GM04504 (cell line): ENCODE measurements around the gene YDJC.
"Not testable (repeated sequence)": the region's sequence is repeated elsewhere in the genome, so short reads cannot be mapped to it uniquely, and the experiment has no call there.

Experiments
- DNase-seq: peaks from one replicate; pipeline ENCODE4 v3.0.0-alpha.2; 2012; ENCODE audit warnings: low read depth

The YDJC gene

GRCh38 chr22:21631025-21631424 is 1.2 kb upstream of the YDJC start:
- no peak for DNase-seq

GRCh38 chr22:21628386-21629254 is 1.2 kb downstream of the YDJC start:
- no peak for DNase-seq

GRCh38 chr22:21626735-21627469 is 2.9 kb downstream of the YDJC start:
- no peak for DNase-seq

- no peak for DNase-seq
These were observed 3.6 kb downstream of the YDJC start for GRCh38 chr22:21626073-21626734.

- no peak for DNase-seq
These were observed 4.7 kb downstream of the YDJC start for GRCh38 chr22:21624880-21625791.

GRCh38 chr22:21624120-21624879 is 5.5 kb downstream of the YDJC start:
- DNase-seq = no peak

GRCh38 chr22:21623648-21623970 is 6.2 kb downstream of the YDJC start:
- DNase-seq = no peak

- DNase-seq = no peak
These were observed 6.7 kb downstream of the YDJC start for GRCh38 chr22:21622919-21623647.

- no peak for DNase-seq
These were observed 7.6 kb downstream of the YDJC start for GRCh38 chr22:21622011-21622918.

- DNase-seq = no peak
These were observed 8.8 kb downstream of the YDJC start for GRCh38 chr22:21621025-21621424.

GRCh38 chr22:21617337-21617736 is 12.5 kb downstream of the YDJC start:
- not testable (repeated sequence) for DNase-seq

GRCh38 chr22:21615731-21616130 is 14.1 kb downstream of the YDJC start:
- DNase-seq = no peak

GRCh38 chr22:21613553-21614233 is 16.1 kb downstream of the YDJC start:
- DNase-seq = no peak

GRCh38 chr22:21612858-21613257 is 17.0 kb downstream of the YDJC start:
- DNase-seq = no peak

GRCh38 chr22:21611210-21611977 is 18.4 kb downstream of the YDJC start:
- DNase-seq = no peak

- not testable (repeated sequence) for DNase-seq
These were observed 20.2 kb downstream of the YDJC start for GRCh38 chr22:21609556-21610157.

GRCh38 chr22:21606775-21607174 is 23.0 kb downstream of the YDJC start:
- no peak for DNase-seq
